HFF-Myc (cell line): ENCODE measurements around the gene PSMB11.

Experiments
- DNase-seq: peaks from one replicate; pipeline ENCODE4 v3.0.0-alpha.2; 2011; ENCODE audit warnings: low read depth; ENCODE audit errors: extremely low read depth
- H3K4me3 ChIP-seq: replicated peaks from 2 replicates; pipeline ENCODE4 v1.5.1; 2011; ENCODE audit warnings: low read depth, mild to moderate bottlenecking, control low read depth, low read length
- TF ChIP-seq, protein P1 (sequence below): IDR thresholded peaks from 2 replicates; pipeline ENCODE4 v1.5.1; 2012; ENCODE audit warnings: mild to moderate bottlenecking, low read depth, low read length, control low read depth; ENCODE audit errors: missing control alignments

PSMB11 gene

GRCh38 chr14:23049011-23049410, 7.0 kb downstream of the PSMB11 start:
- DNase-seq: no peak
- TF ChIP-seq, protein P1, sequence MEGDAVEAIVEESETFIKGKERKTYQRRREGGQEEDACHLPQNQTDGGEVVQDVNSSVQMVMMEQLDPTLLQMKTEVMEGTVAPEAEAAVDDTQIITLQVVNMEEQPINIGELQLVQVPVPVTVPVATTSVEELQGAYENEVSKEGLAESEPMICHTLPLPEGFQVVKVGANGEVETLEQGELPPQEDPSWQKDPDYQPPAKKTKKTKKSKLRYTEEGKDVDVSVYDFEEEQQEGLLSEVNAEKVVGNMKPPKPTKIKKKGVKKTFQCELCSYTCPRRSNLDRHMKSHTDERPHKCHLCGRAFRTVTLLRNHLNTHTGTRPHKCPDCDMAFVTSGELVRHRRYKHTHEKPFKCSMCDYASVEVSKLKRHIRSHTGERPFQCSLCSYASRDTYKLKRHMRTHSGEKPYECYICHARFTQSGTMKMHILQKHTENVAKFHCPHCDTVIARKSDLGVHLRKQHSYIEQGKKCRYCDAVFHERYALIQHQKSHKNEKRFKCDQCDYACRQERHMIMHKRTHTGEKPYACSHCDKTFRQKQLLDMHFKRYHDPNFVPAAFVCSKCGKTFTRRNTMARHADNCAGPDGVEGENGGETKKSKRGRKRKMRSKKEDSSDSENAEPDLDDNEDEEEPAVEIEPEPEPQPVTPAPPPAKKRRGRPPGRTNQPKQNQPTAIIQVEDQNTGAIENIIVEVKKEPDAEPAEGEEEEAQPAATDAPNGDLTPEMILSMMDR: no peak
- H3K4me3 ChIP-seq: no peak overlapping the region

DNA sequence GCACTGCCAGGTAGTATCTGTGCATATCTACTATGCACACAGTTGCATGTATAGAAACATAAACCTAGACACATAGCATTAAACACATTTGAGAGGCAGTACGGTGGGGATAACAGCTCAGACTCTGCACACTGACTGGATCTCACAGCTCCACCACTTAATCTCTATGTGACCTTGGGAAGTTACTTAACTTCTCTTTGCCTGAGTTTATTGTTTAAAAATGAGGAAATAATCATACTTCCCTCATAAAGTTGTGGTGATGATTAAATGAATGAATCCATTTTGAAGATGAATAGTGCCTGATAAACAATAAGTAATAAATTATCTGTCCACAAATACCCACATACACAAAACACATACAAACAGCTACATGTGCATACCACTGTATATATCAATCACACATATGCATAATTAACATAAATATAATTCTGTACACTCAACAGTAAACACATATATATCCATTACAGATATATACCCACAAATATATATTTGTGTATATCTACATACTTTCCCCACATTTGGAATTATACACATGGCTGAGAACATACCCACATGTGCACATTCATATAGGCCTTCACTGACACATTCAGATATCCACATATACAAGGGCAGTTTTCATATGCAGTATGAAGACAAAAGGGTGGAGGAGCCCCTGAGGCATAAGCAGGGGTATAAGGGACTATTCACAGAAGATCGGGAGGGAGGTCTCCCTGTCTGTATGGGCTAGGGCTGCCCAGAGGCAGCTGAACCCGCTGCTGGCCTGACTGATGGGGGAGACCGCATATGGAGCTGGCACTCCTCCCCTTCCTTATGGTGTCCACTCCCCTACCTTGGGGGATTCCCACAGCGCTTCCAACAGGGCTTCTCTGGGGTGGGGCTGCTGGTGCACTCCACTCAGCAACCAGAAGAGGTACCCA, 9.4 kb downstream of the PSMB11 start:
- TF ChIP-seq, protein P1: no peak
- H3K4me3 ChIP-seq: no peak overlapping the region
- no peak for DNase-seq

- no peak for DNase-seq
- TF ChIP-seq, protein P1: peak; percentile 21
- H3K4me3 ChIP-seq: no peak overlapping the region
Observed at GRCh38 chr14:23052182-23052623, 10.2 kb downstream of the PSMB11 start.

GRCh38 chr14:23052671-23053070, 10.7 kb downstream of the PSMB11 start:
- no peak for DNase-seq
- TF ChIP-seq, protein P1: no peak
- no peak overlapping the region for H3K4me3 ChIP-seq

GRCh38 chr14:23053426-23053825, 11.4 kb downstream of the PSMB11 start:
- TF ChIP-seq, protein P1: no peak
- DNase-seq: no peak
- no peak overlapping the region for H3K4me3 ChIP-seq

- DNase-seq: no peak
- TF ChIP-seq, protein P1: peak; percentile 14
- H3K4me3 ChIP-seq: no peak overlapping the region
Observed at GRCh38 chr14:23054000-23054811, 12.2 kb downstream of the PSMB11 start.
